GM18498 (cell line): ENCODE results near the gene INTS7.
"Not testable (repeated sequence)": the region's sequence is repeated elsewhere in the genome, so short reads cannot be mapped to it uniquely, and the experiment has no call there.

Experiments
- ATAC-seq: cut with Tn5 transposase; IDR thresholded peaks from one replicate; pipeline ENCODE4 v1.9.1; 2021; ENCODE audit warnings: mild to moderate bottlenecking, moderate library complexity; ENCODE audit not compliant: unreplicated experiment

INTS7 gene

DNA sequence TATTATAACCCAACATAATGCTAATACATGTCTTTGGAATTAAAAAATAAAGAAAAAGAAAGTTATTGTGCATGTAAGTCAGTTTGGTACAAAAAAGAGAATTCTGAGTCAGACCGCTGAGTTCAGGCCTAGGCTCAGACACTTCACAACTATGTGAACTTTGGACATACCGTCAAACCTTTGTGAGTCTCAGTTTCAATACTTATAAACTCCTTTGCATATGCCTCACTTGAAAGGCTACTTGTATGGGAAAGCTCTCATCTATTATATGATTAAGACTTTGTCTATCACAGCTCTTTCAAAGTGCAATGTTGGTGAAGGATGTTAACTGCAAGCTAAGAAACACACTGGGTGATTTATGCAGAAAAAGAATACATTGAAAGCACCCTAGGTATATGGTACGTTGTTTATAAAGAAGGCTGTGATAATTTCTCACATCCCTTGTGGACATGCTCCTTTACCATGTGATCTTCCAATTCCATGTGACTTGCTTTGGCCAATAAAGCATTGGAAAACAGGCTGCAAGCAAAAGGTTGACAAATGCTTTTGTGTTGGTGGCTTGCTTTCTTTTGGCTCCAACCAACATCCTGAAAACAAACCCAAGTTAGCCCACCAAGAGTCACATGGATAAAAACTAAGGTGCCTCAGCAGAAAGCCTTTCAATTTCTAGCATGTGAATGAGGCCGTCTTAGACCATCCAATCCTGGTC lies 49.6 kb downstream of the INTS7 start:
- peak; percentile 91 for ATAC-seq

DNA sequence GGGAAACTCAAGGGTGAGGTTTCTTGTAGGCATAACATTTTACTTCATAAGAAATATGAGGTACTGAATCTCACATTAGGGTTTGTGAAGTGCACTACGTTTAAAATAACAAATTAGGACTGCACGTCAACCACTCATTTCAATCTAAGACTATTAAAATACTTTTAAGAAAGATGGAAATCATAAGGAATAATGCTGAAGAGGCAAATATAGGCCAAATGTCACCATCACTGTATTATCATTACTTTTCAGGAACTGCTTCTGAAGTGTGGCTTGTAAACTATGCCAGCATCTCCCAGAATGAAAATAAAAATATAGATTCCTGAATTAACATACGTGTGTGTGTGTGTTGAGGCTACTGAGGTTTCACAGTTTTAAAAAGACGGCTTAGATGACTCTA lies 56.8 kb downstream of the INTS7 start:
- ATAC-seq, result no peak

DNA sequence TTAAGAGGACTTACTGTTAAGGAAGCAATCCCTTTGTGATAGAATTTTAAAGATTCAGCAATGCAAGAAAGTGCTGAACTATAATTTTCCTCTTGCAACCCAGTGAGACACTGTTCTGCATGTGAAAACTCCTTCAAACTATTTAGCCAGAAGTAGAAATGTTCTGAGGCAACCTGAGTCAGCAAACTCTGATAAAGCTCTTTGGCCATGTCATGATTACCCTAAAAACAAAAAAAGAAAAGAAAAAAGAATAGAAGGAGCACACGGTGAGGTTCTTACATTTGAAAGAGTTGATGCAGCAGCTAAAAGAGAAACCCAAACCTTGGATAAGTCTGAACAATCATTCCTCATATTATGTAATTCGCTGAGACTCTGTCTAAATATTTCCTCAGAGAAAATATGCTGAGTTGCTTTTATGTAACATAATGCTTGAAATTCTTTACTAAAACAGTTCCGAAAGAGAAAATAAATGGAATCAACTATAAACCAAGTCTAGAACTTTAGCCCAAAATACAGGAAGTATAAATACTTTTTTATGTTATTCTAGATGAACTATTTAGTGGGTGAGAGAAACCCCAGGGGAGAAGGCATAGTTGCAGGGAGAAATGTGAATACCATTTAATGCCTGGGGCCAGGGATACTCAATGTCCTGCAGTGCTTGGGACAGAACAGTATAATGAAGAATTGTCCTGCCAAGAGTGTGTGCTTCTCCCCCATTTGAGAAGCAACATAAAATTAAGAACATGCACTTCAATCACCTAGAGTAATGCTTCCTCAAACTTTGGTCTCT lies 60.0 kb downstream of the INTS7 start:
- ATAC-seq, result no peak

DNA sequence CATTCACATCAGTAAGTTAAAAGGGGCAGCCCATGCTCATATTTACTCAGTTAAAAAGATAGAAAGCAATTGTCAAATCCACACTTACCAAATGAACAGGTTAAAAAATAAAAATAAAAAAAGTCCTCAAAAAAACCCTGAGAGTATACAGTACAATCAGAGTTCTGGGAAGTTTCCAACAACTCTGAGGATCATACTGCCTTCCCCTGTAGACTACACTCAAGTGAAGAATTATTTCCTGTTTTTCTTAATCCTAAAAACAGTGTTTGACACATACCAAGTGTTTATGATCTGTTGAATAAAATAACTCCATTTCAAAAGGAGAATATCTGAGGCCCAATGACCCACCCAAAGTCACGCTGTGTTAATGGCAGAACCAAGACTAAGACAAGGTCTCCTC lies 61.8 kb downstream of the INTS7 start:
- no peak for ATAC-seq

DNA sequence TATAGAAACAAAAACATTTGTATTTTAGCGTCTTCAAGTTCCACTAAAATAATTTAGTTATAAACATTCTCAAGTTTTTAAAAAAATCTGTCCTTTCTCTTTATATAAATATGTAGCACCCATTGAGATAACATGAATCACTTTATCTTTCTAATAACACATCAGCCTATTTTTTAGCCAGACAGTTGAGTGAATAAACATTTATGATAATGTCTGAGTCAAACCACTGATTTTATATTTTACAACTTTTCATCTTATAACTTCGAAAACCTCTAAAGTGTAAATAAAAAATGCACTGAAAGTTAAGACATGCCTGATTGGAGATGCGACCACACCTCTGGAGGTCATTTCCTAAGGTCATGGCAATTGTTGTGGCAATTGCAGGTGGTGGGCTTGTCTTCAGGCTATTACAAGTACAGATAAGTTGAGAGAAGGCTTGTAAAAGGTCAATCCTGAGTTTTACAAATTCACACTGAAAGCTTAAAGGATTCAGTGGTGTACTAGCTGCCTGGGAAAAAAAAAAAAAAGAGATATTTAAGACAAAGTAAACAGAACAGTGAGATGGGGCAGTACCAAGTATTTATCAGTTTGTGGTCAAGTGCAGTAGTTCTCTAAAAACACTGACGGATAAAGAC lies 67.0 kb downstream of the INTS7 start:
- ATAC-seq, result no peak

DNA sequence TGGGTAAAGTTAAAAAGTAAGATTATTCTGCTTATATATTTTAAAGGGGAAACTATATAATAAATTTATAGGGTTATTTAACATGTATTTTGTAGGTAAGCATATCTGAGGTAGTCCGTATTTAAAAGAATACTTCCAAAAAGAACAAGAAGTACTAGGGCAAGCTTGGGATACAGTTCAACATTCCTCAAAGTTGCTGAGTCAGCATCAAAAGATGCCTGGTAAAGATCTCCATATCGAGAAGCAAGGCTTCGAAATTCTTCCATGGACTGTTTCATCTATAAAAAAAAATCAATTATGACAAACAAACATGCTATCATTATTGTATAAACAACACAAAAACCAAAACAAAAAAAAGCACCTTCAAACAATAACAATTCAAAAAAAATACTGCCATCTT lies 67.7 kb downstream of the INTS7 start:
- ATAC-seq, result no peak

DNA sequence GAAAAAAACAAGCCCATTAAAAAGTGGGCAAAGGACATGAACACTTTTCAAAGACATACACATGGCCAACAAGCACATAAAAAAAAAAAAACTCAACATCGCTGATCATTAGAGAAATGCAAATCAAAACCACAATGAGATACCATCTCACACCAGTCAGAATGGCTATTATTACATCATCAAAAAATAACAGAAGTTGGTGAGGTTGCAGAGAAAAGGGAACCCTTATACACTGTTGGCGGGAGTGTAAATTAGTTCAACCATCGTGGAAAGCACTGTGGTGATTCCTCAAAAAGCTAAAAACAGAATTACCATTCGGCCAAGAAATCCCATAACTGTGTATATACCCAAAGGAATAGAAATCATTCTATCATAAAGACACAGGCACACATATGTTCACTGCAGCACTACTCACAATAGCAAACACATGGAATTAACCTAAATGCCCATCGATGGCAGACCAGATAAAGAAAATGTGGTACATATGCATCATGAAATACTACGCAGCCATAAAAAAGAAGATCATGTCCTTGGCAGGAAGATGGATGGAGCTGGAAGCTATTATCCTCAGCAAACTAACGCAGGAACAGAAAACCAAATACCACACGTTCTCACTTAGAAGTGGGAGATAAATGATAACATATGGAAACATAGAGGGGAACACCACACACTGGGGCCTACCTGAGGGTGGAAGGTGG lies 70.1 kb downstream of the INTS7 start:
- ATAC-seq, result no peak

DNA sequence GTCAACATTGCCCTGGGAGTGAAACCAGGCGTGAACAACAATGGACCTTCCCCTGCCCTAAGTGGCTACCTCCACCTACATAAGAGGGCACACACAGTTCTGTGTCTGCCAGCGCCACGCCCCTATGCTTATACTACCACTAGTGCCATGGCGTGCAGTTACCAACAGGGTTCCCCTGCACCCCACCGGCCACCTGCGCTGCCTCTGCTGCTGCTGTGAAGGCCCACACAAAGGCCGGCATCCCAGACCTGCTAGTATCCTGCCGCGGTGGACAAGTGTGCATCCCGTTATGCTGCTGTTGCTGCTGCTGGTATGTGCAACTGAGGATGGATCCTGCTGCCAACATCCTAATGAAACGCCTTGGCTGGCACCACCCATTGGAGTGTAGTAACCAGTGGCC lies 75.7 kb downstream of the INTS7 start:
- no peak for ATAC-seq

DNA sequence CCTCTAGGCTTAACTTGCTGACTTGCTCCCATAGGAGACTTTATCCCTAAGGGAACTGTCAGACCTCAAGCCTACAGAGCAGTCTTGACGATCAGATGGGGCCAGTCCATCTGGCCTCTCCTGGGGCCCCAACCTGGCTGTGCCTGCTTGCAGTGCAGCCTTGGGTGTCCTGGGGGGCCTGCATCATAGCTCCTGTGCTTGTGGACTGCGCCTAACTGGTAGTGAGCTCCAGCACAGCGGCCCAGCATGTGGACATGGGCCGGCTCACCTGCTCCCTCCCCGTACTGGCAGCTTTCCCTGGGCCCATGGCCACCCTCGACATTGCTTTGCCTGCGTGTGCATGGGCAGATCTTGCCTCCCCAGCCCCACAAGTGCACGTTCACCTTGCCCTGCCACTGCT lies 76.1 kb downstream of the INTS7 start:
- ATAC-seq, result no peak

DNA sequence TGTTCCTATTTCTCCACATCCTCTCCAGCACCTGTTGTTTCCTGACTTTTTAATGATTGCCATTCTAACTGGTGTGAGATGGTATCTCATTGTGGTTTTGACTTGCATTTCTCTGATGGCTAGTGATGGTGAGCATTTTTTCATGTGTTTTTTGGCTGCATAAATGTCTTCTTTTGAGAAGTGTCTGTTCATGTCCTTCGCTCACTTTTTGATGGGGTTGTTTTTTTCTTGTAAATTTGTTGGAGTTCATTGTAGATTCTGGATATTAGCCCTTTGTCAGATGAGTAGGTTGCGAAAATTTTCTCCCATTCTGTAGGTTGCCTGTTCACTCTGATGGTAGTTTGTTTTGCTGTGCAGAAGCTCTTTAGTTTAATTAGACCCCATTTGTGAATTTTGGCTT lies 81.3 kb downstream of the INTS7 start:
- ATAC-seq, result not testable (repeated sequence)

DNA sequence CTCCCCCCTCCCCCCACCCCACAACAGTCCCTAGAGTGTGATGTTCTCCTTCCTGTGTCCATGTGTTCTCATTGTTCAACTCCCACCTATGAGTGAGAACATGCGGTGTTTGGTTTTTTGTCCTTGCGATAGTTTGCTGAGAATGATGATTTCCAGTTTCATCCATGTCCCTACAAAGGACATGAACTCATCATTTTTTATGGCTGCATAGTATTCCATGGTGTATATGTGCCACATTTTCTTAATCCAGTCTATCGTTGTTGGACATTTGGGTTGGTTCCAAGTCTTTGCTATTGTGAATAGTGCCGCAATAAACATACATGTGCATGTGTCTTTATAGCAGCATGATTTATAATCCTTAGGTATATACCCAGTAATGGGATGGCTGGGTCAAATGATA lies 81.8 kb downstream of the INTS7 start:
- ATAC-seq, result not testable (repeated sequence)

DNA sequence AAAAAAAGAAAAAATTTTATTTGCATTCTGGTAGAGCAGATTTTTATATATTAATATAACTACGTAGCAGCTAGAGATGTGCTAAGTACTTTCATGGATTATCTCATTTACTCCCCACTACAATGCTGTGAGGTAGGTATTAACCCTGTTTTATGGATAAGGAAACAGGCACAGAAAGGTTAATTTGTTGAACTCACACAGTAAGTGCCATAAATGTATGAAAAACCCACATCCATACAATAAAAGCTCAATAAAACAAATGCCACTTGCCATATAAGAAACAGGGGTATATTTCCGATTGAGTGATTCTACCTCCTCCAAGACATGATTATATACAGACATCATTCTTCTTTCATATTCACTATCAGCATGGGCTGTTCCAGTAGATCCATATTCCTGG lies 83.1 kb downstream of the INTS7 start:
- ATAC-seq, result no peak

DNA sequence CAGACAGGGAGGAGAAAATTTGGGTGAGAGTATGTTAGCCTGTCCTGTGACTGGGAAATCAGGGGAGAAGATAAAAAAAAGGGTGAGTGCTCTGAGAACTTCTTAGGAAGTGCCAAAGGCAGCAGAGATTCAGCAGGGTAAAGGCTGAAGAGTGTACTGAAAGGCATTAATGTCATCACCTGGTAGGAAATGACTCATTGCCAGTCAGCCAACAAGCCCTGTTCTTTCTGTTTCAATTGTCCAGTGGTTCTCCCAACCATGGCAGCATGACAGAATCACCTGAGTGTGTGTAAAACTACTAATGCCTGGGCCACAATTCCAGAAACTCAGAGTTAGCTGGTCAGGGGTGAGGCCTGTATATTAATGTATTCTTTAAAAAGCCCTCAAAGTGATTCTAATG lies 83.5 kb downstream of the INTS7 start:
- peak; percentile 92 for ATAC-seq

DNA sequence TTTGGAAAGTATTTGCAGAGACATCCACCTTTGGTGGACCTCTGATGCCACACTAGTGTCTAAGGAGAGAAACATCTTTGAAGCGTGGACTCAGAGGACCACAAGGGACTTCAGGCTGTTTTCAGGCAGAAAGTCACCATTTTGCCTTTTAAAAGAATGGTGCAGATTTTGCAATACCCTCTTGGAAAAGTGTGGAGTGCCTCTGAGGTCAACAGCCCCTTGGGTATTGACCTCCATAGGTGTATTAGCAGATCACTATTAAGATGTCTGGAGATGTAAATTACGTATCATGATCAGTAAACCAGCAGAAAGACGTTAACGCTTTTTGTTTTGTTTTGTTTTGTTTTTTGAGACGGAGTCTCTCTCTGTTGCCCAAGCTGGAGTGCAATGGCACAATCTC lies 87.0 kb downstream of the INTS7 start:
- ATAC-seq, result no peak

DNA sequence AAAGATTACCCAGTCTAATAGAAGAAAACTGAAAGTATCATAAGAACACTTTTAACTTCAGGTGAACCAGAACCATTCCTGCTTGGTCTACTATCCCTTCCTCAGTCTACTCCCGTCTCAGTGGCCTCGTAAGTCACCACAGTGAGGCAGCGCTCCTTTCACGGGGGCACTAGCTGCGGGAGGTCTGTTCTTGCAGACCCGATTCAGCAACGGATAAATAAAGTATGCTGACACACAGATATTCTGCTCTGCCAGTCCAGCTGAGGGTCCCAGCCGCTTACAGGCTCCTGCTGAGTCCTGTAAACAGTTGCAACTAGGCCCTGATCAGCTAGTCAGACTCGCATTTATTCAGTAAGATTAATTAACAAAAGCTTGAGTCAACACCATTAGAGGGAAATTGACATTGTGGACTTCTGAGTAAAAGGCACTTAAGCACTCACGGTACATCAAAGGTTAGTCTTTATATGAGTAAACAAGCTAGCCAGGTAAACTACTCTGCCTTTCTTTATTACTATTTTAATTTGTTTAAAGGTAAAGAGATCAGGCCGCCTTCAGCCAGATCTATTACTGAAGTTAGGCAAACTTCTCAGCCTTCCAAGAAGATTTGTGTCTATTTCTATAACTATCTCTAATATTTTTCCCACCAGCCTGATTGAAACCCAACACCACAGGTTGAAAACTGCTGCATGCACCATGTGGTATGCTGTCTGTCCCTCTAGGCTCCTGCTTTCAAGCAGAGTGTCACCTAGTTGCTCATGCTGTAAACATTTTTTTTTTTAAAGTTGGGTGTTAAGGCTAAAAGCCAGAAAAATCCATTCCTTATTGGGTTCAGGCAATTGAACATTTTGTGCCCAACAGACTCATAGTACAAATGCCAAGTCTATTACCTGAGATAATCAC lies 87.7 kb downstream of the INTS7 start:
- no peak for ATAC-seq

DNA sequence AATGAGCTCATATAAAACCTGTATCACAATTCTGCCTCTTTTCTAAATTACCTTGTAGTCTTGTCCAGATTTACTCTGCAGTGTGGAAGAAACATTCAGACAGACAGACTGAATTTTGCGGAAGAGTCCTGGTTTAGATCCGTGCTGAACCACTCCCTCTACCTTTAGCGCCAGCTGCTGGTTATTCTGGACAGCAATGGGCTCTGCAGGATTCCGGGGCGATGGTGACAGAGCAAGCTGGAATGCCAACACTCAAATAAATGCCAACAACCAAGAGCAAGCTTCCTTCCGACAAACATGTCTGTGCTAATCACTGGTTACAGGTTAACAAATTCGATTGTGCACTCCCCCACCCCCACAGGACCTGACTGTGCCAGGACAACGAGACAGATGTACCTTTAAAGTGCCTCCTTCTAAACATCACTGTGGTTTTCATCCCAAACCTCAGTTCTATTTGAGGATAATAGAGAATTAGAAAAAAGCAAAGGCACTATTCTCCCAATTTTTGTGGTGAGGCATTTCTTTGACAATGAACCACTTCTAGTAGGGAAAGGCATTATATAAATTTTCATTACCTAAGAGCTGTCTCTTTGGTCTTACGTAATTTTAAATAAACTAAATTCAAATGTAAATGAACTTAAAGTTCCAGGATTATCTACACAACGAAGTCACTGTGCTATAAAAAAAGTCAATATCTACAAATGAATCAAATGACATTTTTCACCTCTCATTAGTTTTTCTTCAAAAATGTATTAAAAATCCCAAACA lies 90.4 kb downstream of the INTS7 start:
- ATAC-seq, result no peak

DNA sequence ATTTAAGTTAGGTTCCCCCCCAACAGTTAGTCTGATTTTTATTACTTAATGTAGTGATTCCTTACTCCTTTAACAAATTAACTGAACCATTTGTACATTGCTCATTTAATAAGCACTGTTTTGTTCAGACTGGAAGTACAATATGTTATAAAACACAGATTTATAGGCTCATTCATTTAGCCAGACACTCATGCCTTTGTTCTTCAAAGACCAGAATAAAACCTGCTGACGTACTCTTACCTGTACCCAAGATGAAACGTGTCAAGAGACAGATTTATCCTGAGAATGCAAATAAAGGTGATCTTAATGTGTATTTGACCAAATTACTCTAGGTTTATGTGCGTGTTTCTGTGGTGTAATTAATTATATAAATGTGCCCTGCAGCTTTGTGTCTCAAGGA lies 92.8 kb downstream of the INTS7 start:
- no peak for ATAC-seq

DNA sequence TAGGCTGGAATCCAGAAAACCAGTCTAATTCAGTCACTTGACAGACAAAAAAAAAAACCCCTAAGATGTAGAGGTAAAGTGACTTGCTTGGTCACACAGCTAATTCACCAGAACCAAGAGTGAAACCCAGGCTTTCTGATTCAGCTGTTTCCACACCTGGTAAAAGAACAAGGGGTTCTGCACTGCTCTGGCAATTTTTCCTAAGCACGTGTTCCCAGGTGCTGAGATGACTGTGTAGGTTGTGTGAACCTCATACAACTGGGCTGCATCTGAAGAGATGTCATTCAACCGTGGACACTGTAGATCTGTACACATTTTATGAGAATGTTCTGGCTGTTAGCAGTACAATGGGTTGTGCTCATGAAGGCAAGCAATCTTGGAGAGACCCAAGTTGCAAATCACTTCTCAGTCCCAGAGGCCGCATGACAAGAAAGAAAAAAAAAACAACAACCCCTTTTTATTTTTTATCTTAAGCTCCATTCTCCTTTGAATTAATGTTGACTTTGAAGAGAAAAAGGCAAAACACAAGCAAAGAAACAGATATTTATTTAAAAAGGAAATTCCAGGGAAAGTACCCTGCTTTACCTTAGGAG lies 95.4 kb downstream of the INTS7 start:
- ATAC-seq, result peak; percentile 73

DNA sequence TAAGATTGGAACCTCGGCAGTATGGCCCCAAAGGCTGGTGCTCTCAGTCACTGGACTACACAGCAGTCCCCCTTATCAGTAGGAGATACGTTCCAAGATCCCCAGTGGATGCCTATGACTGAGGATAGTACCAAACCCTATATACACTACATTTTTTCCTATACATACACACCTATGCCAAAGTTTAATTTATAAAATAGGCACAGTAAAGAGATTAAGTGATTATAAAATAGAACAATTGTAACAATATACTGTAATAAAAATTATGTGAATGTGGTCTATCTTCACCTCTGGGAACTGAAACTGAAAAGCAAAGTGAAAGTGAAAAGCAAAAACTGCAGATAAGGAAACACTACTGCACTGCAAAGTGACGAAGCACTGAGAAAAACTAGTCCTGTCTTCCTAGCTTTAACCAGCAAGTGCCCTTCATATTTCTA lies 96.8 kb downstream of the INTS7 start:
- peak; percentile 36 for ATAC-seq
